ENCODE measurements around the gene C2orf92. TPM values are rescaled to one million over a fixed set of nuclear protein-coding genes. Genes with fewer than 3 reads are reported as not detected.
"Not testable (repeated sequence)": the region's sequence is repeated elsewhere in the genome, so short reads cannot be mapped to it uniquely, and the experiment has no call there.

C2orf92 gene
- total RNA-seq, 3 donors from 2014 or later (not counting 1 experiment from before 2014, with no cell fraction given) = 13.4 to 20.9 (median 16.1) TPM

DNA sequence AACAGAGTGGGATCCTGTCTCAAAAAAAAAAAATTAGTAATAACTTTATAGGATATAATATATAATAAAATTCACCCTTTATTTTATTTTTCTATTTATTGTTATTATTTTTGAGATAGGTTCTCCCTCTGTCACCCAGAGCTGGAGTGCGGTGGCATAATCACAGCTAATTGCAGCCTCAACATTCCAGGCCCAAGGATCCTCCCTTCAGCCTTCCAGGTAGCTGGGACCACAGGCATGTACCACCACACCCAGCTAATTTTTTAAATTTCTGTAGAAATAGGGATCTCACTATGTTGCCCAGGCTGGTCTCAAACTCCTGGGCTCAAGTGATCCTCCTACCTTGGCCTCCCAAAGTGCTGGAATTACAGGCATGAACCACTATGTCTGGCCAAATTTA lies 958 bp downstream of the C2orf92 start:
- Mint-ChIP-seq H3K4me1 (no peaks in the 10 kb centered on the region), H3K27ac (no peak overlapping the region), H3K27me3 (ENCODE audit: low read depth in 2 of 2) (peaks cover 0 to 8% of the 10 kb centered on the region in 2 donors), H3K9me3 (no peaks in the 10 kb centered on the region), H3K36me3 (no peaks in the 10 kb centered on the region), H3K4me3 (no peak overlapping the region)
- no peak for DNase-seq
- TF ChIP-seq, protein P1, sequence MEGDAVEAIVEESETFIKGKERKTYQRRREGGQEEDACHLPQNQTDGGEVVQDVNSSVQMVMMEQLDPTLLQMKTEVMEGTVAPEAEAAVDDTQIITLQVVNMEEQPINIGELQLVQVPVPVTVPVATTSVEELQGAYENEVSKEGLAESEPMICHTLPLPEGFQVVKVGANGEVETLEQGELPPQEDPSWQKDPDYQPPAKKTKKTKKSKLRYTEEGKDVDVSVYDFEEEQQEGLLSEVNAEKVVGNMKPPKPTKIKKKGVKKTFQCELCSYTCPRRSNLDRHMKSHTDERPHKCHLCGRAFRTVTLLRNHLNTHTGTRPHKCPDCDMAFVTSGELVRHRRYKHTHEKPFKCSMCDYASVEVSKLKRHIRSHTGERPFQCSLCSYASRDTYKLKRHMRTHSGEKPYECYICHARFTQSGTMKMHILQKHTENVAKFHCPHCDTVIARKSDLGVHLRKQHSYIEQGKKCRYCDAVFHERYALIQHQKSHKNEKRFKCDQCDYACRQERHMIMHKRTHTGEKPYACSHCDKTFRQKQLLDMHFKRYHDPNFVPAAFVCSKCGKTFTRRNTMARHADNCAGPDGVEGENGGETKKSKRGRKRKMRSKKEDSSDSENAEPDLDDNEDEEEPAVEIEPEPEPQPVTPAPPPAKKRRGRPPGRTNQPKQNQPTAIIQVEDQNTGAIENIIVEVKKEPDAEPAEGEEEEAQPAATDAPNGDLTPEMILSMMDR (IDR thresholded peaks at IDR 0.05) = no peak
- H3K36me3 ChIP-seq (ENCODE audit: control insufficient read depth, insufficient read depth, low read length) = no peaks in the 10 kb centered on the region
- H3K4me3 ChIP-seq (ENCODE audit: low read length) = no peak overlapping the region
- H3K27me3 ChIP-seq (ENCODE audit: control insufficient read depth, insufficient read depth, low read length) = no peaks in the 10 kb centered on the region
- no peak for ATAC-seq
- intact Hi-C loops (cut with micrococcal nuclease) = no loop called here
- 100% methylated on average over 1 of the region's 1 CpG for WGBS (ENCODE audit: insufficient coverage)
- no peak overlapping the region for H3K27ac ChIP-seq (ENCODE audit: low read length)
- no peaks in the 10 kb centered on the region for H3K4me1 ChIP-seq (ENCODE audit: control insufficient read depth, insufficient read depth, low read length)
- H3K9me3 ChIP-seq (ENCODE audit: control insufficient read depth, insufficient read depth, low read length) = no peaks in the 10 kb centered on the region

DNA sequence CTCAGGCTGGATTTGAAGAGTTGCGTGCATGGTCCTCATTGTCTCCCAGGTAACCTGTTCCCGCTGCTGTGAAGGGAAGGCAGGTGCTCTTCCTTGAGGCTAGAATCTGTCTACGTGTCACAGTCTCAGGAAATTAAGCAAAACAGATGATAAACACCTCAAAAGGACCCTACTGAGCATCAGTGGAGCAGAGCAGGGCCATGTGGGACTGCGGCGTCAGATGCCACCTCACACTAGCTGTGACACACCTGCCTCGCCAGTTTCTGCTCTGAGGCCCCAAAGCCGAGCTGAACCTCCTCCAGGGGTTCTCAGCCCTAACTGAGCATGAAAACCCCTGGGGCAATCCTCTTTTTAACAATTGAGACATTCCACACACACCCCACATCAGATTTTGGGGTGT lies 2.0 kb downstream of the C2orf92 start:
- Histone ChIP-seq H3K4me3 (ENCODE audit: low read length) (no peak overlapping the region), H3K4me1 (ENCODE audit: control insufficient read depth, insufficient read depth, low read length) (no peaks in the 10 kb centered on the region), H3K27ac (ENCODE audit: low read length) (no peak overlapping the region), H3K9me3 (ENCODE audit: control insufficient read depth, insufficient read depth, low read length) (no peaks in the 10 kb centered on the region), H3K27me3 (ENCODE audit: control insufficient read depth, insufficient read depth, low read length) (no peaks in the 10 kb centered on the region), H3K36me3 (ENCODE audit: control insufficient read depth, insufficient read depth, low read length) (no peaks in the 10 kb centered on the region)
- H3K9me3 Mint-ChIP-seq = no peaks in the 10 kb centered on the region
- no peak for DNase-seq
- ATAC-seq = no peak
- no peak overlapping the region for H3K4me3 Mint-ChIP-seq
- WGBS (ENCODE audit: insufficient coverage) = 91% methylated on average over 7 of the region's 7 CpGs
- TF ChIP-seq, protein P1 (IDR thresholded peaks at IDR 0.05) = no peak
- H3K4me1 Mint-ChIP-seq = no peaks in the 10 kb centered on the region
- intact Hi-C loops (cut with micrococcal nuclease) = no loop called here
- H3K36me3 Mint-ChIP-seq = no peaks in the 10 kb centered on the region
- no peak overlapping the region for H3K27ac Mint-ChIP-seq
- peaks cover 0 to 8% of the 10 kb centered on the region in 2 donors for H3K27me3 Mint-ChIP-seq (ENCODE audit: low read depth in 2 of 2)

DNA sequence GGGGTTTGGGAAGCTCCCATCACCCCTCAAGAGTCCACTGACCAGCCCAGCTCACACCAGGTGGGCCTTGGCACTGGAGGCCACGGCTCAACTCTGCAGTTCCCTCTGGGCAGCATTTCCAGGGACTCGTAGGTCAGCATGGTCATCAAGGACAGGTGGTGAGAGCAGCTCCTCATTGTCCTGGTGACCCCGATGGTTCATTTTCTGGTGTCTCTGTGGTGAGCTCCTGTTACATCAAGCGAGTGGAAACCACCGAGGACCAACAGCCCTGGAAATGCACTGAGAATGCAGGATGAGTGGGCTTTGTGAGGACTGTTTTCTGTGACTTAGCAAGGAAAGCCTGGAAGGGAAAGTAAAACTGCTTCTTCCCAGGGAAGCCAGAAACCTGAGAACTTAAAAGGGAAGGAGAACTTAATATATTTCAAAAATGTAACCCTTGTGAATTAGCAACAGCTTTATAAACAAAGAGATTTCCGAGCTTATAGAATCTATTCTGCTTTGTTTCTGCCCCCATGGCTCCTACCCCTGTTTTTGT lies 3.2 kb downstream of the C2orf92 start:
- DNase-seq; H3K27ac ChIP-seq (ENCODE audit: low read length); H3K36me3 ChIP-seq (ENCODE audit: control insufficient read depth, insufficient read depth, low read length); H3K4me1 Mint-ChIP-seq; H3K27me3 ChIP-seq (ENCODE audit: control insufficient read depth, insufficient read depth, low read length); intact Hi-C loops (cut with micrococcal nuclease); H3K27ac Mint-ChIP-seq; ATAC-seq; H3K9me3 Mint-ChIP-seq; H3K4me3 ChIP-seq (ENCODE audit: low read length); H3K4me3 Mint-ChIP-seq; H3K36me3 Mint-ChIP-seq; H3K9me3 ChIP-seq (ENCODE audit: control insufficient read depth, insufficient read depth, low read length); H3K4me1 ChIP-seq (ENCODE audit: control insufficient read depth, insufficient read depth, low read length): not testable (repeated sequence)
- peaks cover 6 to 14% of the 10 kb centered on the region in 2 donors for H3K27me3 Mint-ChIP-seq (ENCODE audit: low read depth in 2 of 2)
- 92% methylated on average over 5 of the region's 6 CpGs for WGBS (ENCODE audit: insufficient coverage)

GRCh38 chr2:97673182-97673914 lies 3.8 kb downstream of the C2orf92 start:
- Mint-ChIP-seq H3K27me3 (ENCODE audit: low read depth in 2 of 2) (peaks cover 6 to 21% of the 10 kb centered on the region in 2 donors), H3K4me3 (no peak overlapping the region), H3K36me3 (no peaks in the 10 kb centered on the region), H3K4me1 (no peaks in the 10 kb centered on the region), H3K27ac (no peak overlapping the region), H3K9me3 (no peaks in the 10 kb centered on the region)
- Histone ChIP-seq H3K36me3 (ENCODE audit: control insufficient read depth, insufficient read depth, low read length) (no peaks in the 10 kb centered on the region), H3K4me3 (ENCODE audit: low read length) (no peak overlapping the region), H3K27ac (ENCODE audit: low read length) (no peak overlapping the region), H3K27me3 (ENCODE audit: control insufficient read depth, insufficient read depth, low read length) (no peaks in the 10 kb centered on the region), H3K9me3 (ENCODE audit: control insufficient read depth, insufficient read depth, low read length) (no peaks in the 10 kb centered on the region), H3K4me1 (ENCODE audit: control insufficient read depth, insufficient read depth, low read length) (no peaks in the 10 kb centered on the region)
- DNase-seq (no peak), ATAC-seq (no peak)
- intact Hi-C loops (cut with micrococcal nuclease) = no loop called here
- WGBS (ENCODE audit: insufficient coverage) = 75% methylated on average over 5 of the region's 9 CpGs
- TF ChIP-seq, protein P1 (IDR thresholded peaks at IDR 0.05) = no peak

Measured in natural killer cell (primary cell).